Erythroblast (primary cell): ENCODE measurements around the gene ACTN2.

ENCODE experiments used
- GATA1 ChIP-seq: IDR thresholded peaks from 2 replicates; pipeline ENCODE4 v1.6.1; 2011; ENCODE audit warnings: low read depth, mild to moderate bottlenecking, control low read depth, low read length, moderate library complexity
- POLR2A ChIP-seq: IDR thresholded peaks from 2 replicates; pipeline ENCODE4 v1.6.1; 2011; ENCODE audit warnings: mild to moderate bottlenecking, low read length

GRCh38 chr1:236654957-236655356 lies 31.3 kb upstream of the ACTN2 start:
- no peak for TF ChIP-seq POLR2A
- no peak for TF ChIP-seq GATA1
